Neutrophil (primary cell): Measurements from ENCODE around the gene FERMT3.

Source experiments
- H3K27ac ChIP-seq: fragments of 200-600 bp; sonication (generic); 2 replicates; pipeline ENCODE4 v1.5.1; 2016; ENCODE audit warnings: mild to moderate bottlenecking, moderate library complexity
- H3K27me3 ChIP-seq: fragments of 200-600 bp; sonication (generic); 2 replicates; pipeline ENCODE4 v1.6.0; 2016; ENCODE audit warnings: mild to moderate bottlenecking
- H3K36me3 ChIP-seq: fragments of 200-600 bp; sonication (generic); 2 replicates; pipeline ENCODE4 v1.5.1; 2017
- H3K4me1 ChIP-seq, 2 experiments: fragments of 200-600 bp in 1 of 2; sonication (generic) in 1 of 2; 1 replicate in 1 of 2; 2 replicates in 1 of 2; pipeline versions ENCODE4 v1.5.1 to v1.6.1; 2013 to 2016; ENCODE audit warnings: low read depth in 1 of 2, low read length in 1 of 2, mild to moderate bottlenecking in 1 of 2, moderate library complexity in 1 of 2; ENCODE audit not compliant: control insufficient read depth in 1 of 2, insufficient read depth in 1 of 2
- H3K4me3 ChIP-seq, 2 experiments: fragments of 200-600 bp in 1 of 2; sonication (generic) in 1 of 2; 1 replicate in 1 of 2; 2 replicates in 1 of 2; pipeline ENCODE4 v1.5.1; 2013 to 2016; ENCODE audit warnings: low read depth in 1 of 2, low read length in 1 of 2, mild to moderate bottlenecking in 1 of 2, moderate library complexity in 1 of 2
- H3K9me3 ChIP-seq: fragments of 200-600 bp; sonication (generic); 2 replicates; pipeline ENCODE4 v1.5.1; 2016
- TF ChIP-seq, protein P1 (sequence below): fragments of 200-600 bp; sonication (generic); IDR thresholded peaks from 2 replicates; pipeline ENCODE4 v1.5.1; 2016; ENCODE audit warnings: antibody characterized with exemption

Gene FERMT3

GRCh38 chr11:64239662-64240434, 33.3 kb downstream of the FERMT3 start:
- no peaks in the 10 kb centered on the region for H3K9me3 ChIP-seq
- H3K27ac ChIP-seq: peak overlapping the region; percentile 96
- TF ChIP-seq, protein P1, sequence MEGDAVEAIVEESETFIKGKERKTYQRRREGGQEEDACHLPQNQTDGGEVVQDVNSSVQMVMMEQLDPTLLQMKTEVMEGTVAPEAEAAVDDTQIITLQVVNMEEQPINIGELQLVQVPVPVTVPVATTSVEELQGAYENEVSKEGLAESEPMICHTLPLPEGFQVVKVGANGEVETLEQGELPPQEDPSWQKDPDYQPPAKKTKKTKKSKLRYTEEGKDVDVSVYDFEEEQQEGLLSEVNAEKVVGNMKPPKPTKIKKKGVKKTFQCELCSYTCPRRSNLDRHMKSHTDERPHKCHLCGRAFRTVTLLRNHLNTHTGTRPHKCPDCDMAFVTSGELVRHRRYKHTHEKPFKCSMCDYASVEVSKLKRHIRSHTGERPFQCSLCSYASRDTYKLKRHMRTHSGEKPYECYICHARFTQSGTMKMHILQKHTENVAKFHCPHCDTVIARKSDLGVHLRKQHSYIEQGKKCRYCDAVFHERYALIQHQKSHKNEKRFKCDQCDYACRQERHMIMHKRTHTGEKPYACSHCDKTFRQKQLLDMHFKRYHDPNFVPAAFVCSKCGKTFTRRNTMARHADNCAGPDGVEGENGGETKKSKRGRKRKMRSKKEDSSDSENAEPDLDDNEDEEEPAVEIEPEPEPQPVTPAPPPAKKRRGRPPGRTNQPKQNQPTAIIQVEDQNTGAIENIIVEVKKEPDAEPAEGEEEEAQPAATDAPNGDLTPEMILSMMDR: no peak
- peaks cover 10% of the 10 kb centered on the region for H3K27me3 ChIP-seq
- peaks cover 62 to 67% of the 10 kb centered on the region in 2 experiments for H3K4me1 ChIP-seq
- peak overlapping the region; percentile 89 to 95 for H3K4me3 ChIP-seq
- H3K36me3 ChIP-seq: no peaks in the 10 kb centered on the region

- H3K36me3 ChIP-seq: no peaks in the 10 kb centered on the region
- H3K4me3 ChIP-seq: peak within 1 kb of the TSS; percentile 89 to 95
- TF ChIP-seq, protein P1: peak; percentile 41
- peak within 1 kb of the TSS; percentile 96 for H3K27ac ChIP-seq
- H3K27me3 ChIP-seq: peaks cover 3% of the 10 kb centered on the region
- H3K9me3 ChIP-seq: no peaks in the 10 kb centered on the region
- H3K4me1 ChIP-seq: peaks cover 61 to 68% of the 10 kb centered on the region in 2 experiments
Observed at GRCh38 chr11:64240435-64241240, 34.1 kb downstream of the FERMT3 start, which contains the start of gene FKBP2. Gene FKBP2 (plus strand): TSS chr11:64241095. CDS start chr11:64242388, 1,293 bp downstream.

GRCh38 chr11:64241241-64241490, 34.6 kb downstream of the FERMT3 start:
- TF ChIP-seq, protein P1: no peak
- Histone ChIP-seq H3K9me3 (no peaks in the 10 kb centered on the region), H3K27me3 (peaks cover 6% of the 10 kb centered on the region), H3K27ac (peak overlapping the region; percentile 96), H3K4me1 (peaks cover 65 to 73% of the 10 kb centered on the region in 2 experiments), H3K4me3 (peak overlapping the region; percentile 89 to 95), H3K36me3 (no peaks in the 10 kb centered on the region)

DNA sequence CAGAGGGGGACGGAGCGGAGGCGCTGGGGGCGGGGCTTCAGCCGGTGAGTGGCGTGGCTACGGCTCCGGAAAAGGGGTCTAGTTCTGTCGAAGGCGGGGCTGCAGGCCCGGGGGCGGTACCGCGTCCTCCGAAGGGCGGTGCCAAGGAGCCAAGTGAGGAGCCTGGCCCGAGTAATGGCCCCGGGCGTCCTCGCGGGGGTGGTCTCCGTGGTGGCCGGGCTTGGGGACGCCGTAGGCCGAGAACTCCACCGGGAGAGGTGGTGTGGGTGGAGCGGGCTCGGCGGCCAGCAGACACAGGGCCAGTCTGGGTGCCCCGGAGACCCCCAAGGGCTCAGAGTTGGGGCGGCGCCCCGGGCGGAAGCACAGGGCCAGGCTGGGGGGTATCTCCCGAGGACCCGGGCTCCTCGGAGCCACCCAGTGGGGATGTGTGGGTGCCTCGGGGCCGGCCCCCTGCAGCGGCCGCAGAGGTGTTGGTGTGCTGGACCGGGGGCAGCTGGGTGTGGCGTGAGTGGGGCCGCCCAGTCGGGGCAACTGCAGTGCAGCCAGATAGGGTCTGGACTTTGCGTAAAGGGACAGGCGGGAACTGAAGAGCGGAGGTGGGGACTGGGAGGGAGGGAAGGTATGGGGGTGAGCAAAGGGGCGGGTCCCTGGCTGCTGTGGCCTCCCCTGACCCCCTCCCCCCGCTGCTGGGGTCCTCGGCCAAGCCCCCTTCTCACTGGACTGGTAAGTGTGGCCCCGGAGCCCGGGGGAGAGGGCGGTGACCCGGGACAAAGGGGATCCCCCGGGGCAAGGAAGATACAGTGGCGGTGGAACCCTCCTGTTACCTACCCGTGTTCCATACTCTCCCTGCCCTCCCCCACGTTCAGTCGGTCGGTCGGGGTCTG, 35.2 kb downstream of the FERMT3 start:
- peaks cover 7% of the 10 kb centered on the region for H3K27me3 ChIP-seq
- TF ChIP-seq, protein P1: no peak
- peak overlapping the region; percentile 96 for H3K27ac ChIP-seq
- no peaks in the 10 kb centered on the region for H3K9me3 ChIP-seq
- peaks cover 67 to 76% of the 10 kb centered on the region in 2 experiments for H3K4me1 ChIP-seq
- H3K36me3 ChIP-seq: no peaks in the 10 kb centered on the region
- H3K4me3 ChIP-seq: peak overlapping the region; percentile 89 to 95

GRCh38 chr11:64243236-64243854, 36.8 kb downstream of the FERMT3 start:
- peaks cover 64 to 76% of the 10 kb centered on the region in 2 experiments for H3K4me1 ChIP-seq
- H3K27ac ChIP-seq: peak overlapping the region; percentile 10
- peaks cover 10% of the 10 kb centered on the region for H3K27me3 ChIP-seq
- H3K9me3 ChIP-seq: no peaks in the 10 kb centered on the region
- H3K36me3 ChIP-seq: no peaks in the 10 kb centered on the region
- TF ChIP-seq, protein P1: no peak
- no peak overlapping the region for H3K4me3 ChIP-seq
